Stimulated activated CD4-positive, alpha-beta T cell treated with anti-CD3 and anti-CD28 coated beads, Interleukin-12 subunit alpha, Interleukin-12 subunit beta, amount 100 ng/mL, for 24 hours (primary cell): ENCODE measurements around the gene CCT8L2.
"Not testable (repeated sequence)": the region's sequence is repeated elsewhere in the genome, so short reads cannot be mapped to it uniquely, and the experiment has no call there.

Experiments
- DNase-seq, 2 experiments: peaks; one replicate each; pipeline ENCODE4 v3.0.0-alpha.2; 2020; ENCODE audit warnings: low read depth in 2 of 2

CCT8L2 gene, protein sequence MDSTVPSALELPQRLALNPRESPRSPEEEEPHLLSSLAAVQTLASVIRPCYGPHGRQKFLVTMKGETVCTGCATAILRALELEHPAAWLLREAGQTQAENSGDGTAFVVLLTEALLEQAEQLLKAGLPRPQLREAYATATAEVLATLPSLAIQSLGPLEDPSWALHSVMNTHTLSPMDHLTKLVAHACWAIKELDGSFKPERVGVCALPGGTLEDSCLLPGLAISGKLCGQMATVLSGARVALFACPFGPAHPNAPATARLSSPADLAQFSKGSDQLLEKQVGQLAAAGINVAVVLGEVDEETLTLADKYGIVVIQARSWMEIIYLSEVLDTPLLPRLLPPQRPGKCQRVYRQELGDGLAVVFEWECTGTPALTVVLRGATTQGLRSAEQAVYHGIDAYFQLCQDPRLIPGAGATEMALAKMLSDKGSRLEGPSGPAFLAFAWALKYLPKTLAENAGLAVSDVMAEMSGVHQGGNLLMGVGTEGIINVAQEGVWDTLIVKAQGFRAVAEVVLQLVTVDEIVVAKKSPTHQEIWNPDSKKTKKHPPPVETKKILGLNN

DNA sequence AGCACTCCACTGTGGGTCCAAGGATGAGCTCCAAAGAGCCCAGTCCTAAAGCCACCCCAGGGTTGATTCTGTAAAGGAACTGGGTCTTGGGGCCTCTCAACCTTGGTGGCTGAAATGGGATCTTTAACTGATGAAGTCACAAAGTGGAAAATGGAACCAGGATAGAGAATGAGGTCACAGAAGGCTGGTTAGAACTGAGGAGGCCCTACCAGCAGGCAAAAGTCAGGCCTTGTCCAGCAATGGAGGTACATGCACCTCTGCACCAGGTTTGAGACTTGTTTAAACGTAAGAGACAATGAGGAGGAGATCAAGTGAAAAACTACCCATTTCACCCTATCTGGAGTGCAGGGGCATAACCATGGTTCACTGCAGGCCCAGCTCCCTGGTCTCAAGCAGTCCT, at the start of gene CCT8L2:
CCT8L2 (minus strand) TSS at position 101 of the 400 bp plus-strand sequence. CDS start 260 bp downstream, outside the sequence.
- DNase-seq, result not testable (repeated sequence)

DNA sequence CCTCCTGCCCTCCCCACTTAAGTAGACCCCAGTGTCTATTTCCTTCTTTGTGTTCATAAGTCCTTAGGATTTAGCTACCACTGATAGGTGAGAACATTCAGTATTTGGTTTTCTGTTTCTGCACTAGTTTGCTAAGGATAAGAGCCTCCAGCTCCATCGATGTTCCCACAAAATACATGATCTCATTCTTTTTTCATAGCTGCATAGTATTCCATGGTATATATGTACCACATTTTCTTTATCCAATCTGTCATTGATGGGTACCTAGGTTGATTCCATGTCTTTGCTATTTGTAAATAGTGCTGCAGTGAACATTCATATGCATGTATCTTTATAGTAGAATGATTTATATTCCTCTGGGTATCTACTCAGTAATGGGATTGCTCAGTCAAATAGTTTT, 42.8 kb upstream of the CCT8L2 start:
- not testable (repeated sequence) for DNase-seq

DNA sequence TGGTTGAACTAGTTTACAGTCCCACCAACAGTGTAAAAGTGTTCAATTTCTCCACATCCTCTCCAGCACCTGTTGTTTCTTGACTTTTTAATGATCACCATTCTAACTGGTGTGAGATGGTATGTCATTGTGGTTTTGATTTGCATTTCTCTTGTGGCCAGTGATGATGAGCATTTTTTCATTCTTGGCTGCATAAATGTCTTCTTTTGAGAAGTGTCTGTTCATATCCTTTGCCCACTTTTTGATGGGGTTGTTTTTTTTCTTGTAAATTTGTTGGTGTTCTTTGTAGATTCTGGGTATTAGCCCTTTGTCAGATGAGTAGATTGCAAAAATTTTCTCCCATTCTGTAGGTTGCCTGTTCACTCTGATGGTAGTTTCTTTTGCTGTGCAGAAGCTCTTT, 41.5 kb upstream of the CCT8L2 start:
- not testable (repeated sequence) for DNase-seq

DNA sequence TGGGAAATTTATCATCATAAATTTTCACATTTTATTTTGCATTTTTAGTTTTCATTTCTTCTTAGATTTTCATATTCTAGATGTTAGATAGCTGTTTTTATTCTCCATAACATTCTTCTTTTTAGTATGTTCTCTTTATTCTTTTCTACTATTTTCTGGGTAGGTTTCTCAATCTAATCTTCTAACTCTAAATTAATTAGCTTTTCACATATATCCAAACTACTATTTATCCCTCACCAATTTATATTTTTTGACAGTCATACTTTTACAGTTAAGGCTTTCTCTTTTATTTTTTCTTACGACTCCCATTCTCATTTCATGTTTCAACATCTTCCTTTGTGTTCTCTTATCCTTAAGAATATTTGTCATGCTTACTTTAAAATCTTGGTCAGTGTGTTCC, 35.9 kb upstream of the CCT8L2 start:
- DNase-seq, result not testable (repeated sequence)

DNA sequence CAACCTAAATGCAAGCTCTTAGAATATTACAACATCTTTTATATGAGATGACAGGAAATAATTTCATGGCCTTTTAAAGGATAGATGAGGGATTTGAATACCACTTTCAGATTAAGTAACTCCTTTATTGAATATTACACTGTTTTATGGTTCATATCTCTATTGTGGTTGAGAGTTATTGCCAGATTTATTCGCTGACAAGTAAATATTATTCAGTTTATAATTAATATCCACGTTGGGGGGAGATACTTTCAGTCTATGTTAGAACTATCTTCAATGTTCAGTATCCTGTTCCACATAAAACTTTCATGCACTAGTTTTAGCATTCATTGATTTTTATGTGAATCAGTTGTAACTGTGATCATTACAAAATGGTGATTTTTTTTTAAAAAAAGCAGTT, 32.4 kb upstream of the CCT8L2 start:
- not testable (repeated sequence) for DNase-seq

DNA sequence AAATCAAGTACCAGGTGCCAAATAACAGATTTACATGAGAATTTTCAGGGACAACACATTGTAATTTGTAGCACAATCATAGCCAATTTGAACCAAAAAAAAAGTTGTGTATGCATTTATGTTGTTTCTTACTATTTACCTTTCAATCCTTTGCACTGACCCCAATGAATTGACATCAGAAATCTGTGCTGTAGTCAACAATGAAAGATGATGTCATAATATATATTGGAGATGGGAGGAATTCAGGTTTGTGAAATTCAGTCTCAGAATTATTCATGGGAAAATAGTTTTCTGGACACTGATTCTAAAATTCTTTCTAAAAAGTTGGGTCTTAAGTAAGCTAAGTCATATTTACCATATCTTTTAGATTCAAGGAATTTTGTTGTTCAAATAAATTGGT, 31.0 kb upstream of the CCT8L2 start:
- not testable (repeated sequence) for DNase-seq

DNA sequence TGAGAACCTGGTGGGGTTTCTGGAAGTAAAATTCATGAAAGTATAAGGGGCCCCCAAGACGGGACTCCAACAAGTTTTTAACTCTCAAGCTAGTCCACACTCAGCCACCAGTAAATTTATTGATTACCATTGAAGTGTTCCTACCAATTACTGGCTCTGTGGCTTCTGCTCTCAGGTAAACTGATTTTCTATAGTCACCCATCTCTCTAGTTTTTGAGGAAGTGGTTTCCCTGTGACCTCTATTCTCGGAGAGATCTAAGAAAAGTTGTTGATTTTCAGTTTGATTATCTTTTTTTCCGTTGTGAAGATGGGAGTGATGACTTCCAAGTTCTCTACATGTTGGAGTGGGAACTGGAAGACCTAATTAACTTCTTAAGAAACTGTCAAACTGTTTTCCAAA, 24.9 kb upstream of the CCT8L2 start:
- not testable (repeated sequence) for DNase-seq

DNA sequence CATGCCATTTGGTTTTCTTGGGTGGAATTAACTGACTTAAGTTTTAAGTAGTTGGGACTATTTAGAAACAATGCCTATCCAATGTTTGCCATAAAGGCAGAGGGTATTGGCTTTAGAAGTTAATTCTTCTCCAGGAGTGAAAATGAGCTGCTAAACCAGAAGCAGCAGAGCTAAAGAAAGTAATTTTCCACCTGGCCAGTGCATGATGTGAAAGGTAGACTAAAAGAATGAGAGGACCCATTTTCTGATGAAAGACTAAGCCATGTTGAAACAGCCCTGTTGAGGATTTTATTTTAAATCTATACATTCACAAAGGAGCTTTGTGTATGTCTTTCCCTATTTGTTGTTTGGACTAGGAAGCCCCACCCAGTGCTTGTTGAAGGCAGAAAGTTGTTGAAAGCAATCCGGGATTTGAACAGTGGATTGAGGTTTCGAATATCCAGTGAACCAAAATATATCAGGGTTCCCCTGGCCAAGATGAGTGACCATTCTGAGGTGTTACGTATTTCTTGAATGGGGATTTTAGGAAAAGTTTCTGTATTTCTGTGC, 23.9 kb upstream of the CCT8L2 start:
- DNase-seq, result not testable (repeated sequence)

DNA sequence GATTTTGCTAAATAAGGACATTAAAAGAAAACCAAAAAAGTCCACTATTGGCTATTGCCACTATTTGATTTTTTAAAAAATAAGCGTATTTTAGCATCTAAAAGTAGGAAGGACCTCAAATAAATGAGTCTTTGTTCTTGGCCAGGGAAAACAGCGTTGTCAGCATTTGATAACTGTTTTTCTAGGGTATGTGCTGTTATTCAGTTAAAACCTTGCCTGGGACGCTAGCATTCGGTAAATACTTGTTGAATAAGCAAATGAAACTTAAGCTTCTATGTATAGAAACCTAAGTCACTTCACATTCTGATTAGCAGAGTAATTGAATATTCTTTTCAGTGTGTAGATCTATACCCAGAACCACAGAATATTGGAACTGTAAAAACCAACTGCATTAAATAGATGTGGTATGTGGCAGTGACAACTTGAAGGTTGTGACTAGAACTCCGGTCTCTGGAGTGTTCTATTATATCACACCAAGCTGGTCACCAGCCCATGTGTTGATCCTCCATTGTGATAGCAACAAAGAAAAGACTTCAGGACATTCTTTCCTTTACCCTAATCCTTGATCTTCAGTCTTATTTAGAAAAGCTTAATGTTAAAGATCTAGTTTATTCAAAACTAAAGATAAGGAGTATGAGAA, 23.1 kb upstream of the CCT8L2 start:
- DNase-seq, result not testable (repeated sequence)

DNA sequence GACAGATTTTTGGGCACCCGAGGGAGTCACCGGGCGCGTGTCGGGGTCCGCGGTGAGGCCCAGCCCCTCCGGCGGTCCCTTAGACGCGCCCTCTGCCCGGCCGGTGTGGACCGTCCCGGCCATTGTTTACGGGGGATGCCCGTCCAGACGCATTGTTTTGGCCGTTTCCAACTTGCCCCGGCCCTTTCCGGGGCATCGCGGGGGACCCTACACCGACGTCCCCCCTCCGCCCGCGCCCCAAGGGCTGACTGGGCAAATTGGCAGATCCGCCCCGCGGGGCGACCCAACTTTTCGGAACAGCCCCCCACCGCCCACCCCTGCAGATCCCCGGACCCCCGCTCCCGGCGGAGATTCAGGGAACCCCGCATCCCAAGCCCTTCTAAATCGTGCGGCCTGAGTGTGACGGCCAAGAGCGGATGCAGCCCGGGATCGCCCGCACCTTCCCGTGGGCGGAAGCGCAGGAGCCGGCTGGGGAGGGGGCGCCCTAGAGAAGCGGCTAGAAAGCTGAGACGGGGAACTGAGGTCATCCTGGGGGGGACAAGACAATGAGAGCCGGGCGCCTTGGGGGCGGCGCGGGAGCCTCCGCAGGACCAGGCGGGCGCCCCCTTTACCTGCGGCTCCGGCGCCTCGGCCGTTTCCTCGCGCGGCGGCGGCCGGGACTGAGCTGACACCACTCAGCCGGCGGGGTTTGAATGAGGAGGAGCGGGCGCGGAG, 17.1 kb upstream of the CCT8L2 start:
- DNase-seq, result no peak

DNA sequence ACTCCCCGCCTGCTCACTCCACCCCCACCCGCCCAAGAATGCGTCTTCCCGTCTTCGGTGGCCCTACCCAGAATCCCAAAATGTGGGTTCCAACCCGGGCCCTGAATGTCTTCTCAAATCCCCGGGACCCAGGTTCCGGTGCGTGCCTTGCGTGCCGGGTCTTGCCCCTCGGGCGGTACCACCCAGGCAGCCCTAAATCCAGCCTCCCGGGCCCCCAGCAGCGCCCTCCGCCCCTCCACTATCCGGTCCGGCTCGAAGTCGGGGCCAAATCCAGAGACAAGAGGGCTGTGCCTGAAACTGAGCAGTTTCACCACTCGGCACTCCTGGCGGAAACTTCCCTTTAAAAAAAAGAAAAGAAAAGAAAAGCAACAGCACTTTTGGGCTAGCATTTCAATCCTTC, 16.3 kb upstream of the CCT8L2 start:
- no peak for DNase-seq

DNA sequence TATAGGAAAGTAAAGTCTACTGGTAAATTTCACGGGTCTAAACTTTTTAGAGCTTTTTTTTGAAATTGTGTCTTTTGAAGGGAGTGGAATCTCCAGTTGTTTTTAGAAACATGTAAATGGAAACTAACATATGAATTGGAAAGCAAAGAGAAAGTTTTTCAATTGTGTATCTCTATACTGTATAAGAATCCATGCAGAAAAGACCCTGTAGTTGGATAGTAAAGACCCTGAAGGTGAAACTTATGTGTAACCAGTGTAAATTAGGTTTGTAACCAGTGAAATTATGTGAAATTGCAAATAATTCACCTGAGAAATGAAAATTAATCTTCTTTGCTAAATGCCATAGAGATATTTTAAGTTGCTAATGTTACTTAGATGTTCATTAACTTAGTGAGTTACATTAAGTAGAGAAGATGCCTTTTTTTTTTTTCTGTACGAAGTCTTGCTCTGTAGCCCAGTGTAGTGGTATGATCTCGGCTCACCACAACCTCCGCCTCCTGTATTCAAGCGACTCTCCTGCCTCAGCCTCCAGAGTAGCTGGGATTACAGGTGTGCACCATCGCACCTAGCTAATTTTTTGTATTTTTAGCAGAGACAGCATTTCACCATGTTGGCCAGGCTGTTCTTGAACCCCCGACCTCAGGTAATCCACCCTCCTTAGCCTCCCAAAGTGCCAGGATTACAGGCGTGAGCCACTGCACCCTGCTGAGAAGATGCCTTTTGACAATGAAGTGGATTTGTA, 11.8 kb upstream of the CCT8L2 start:
- DNase-seq, result not testable (repeated sequence)

DNA sequence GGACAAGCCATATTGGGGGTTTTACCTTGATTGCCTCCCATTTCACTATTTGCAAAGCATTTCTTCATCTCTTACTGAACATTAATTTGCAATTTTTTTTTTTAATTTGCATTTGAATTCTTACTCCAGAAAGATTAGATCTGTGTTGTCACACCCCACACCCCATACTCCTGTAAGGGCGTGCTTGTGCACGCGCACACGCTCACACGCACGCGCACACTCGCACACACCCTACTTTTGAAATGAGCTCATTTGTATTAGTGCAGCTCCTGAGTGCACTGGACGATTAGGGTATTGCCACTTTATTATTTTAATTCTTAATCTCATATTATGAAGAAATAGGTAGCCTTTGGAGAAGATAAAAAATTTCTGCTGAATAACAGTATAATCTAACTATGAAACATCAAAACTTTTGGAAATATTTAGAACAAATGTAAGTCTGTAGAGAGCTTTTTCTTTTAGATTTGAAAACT, 11.2 kb upstream of the CCT8L2 start:
- DNase-seq, result not testable (repeated sequence)

DNA sequence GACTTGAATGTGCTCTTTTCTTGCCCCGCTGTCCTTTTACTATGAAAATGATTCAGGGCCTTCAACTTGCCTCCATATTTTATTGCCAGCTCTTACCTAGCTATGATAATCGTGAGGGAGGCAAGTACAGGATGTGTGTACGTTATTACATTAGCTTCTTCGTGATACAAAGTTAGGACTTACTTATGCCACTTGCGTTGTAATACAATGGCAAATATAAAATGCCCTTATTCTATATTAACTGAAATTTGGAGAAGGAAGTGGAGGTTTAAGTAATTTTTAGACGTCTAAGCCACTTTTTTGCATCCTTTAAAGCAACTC, 10.8 kb upstream of the CCT8L2 start:
- DNase-seq, result no peak

DNA sequence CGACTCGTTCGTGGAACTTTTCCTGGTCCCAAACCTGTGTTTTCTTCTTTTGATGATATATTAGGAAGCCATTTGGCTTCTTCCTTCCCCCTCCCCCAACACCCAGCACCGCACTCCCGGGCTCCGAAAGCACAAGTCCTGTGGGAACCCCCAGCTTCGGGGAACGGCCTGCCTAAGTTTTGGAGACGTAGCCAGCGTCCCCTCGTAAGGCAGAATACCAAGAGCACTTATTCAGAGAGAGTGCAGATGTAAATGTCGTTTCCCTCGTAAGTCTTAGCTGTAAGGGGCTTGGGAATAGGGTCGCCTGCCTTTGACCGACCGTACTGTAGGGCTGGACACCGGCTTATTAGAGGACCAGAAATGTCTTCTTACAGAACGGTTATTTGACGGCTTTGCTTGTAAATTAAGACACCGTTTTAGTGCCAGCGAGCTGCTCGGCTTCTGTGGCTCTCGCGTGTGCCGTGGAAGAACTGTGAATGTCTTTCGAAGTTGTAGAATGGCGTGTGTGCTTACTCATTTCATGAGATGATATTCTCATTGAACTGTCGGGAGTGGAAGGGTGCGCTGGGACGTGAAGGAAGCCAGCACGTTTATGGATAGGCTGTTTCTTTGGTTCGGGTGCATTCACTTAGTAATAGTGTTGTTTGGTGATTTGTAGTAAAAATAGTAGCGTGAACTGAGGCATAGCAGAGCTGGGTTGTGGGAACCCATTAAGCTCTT, 10.3 kb upstream of the CCT8L2 start:
- not testable (repeated sequence) for DNase-seq

DNA sequence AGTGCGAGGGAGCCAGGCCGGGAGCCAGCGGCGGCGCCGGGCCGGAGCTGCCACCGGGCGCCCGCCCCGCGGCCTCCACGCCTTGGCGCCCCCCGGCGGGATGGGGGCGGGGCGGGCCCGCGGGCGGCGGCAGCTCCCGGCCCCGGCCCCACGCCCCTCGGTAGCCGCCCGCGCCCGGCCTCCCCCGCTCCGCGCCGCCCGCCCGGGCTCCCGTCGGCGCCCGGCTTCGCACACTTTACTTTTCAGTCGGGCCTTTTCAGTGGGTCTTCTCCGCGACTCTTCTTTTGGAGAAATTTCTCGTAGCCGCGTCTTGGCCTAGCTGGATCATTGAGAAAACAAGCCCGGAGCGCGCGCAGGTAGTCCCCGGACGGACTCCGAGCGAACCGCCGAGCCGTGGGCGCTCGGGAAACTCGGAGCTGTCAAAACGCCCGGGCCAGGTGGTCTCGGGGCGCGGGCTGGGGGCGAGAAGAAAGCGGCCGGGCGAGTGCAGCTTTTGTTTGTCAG, 9.7 kb upstream of the CCT8L2 start:
- not testable (repeated sequence) for DNase-seq

DNA sequence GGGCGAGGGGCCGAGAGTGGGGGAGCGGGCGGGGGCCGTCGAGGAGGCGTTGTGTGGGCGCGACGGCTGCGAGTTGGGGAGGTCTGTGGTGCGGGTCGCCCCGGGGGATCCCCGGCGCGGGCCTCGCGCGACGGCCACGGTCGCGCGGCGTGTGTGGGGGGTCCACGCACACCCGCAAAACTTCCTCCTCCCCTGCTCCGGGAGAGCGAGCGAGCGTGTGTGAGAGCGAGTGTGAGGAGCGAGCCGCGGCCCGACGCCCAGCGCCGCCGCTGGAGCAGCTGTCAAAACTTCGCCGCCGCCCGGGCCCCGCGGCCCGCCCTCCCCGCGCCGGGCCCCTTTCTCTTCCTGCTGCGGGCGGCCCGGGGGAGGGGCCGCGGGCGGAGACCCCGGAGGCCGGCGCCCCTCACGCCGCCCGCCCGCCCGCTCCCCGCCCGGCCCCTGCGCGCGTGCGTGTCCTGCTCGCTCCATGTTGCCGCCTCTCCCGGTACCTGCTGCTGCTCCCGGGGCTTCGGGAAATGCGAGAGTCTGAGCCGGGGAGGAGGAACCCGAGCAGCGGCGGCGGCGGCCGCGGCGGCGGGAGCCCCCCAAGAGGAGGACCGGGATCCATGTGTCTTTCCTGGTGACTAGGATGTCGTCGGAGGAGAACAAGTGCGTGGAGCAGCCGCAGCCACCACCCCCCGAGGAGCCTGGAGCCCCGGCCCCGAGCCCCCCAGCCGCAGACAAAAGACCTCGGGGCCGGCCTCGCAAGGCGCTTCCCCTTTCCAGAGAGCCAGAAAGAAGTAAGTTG, 9.0 kb upstream of the CCT8L2 start:
- DNase-seq, result no peak

DNA sequence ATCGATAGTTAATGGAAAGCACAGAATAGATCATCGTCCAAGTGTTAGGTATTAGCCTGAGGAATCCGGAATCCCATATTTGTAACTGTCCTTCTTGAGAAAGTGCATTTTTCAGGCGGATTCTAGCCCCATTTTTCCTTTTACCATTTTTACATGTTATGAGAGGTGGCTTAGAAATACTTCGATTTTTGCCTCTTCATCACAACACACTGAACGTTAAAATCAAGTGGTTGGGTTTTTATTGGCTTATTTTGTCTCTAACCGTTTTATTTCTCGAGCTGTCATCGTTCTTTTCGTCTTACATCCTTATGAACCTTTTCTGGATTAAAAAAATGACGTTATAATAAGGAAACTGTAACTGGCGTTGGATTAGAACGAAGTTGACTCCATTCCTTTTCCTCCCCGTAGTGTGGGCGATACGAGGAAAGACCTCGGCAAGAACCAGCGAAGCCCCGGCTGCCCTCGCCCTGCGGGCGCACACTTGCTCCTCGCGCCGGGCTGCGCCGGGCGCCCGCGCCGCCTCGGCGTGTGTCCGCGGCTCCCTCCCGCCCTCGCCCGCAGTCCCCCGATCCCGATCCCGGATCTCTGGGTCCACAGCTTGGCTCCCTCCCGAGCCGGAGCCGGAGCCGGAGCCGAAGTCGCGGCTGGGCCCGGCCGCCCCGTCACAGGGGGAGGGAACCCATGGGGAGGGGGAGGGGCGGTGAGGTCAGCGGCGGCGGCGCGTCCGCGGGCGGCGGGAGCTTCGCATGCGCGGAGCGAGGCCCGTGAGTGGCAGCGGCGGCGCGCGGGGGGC, 8.2 kb upstream of the CCT8L2 start:
- peak in 1 of 2 experiments; percentile 11 for DNase-seq

DNA sequence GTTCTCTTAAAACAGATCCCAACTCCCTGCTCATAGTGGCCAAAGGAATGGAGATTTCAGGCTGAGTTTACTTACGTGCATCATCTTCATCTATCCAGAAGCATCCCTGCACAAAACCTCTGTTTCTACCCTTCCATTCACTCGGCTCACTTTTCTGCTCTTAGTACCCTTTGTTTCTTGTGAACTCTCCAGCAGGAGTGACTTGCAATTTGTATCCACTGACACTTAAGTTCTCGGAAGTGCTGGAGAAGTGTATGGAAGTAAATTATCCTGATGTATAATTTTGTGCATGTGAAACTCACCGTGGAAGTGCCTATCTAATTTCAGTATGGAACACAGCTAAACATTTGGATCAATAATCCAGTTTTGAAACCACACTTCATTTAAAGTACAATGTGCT, 7.0 kb upstream of the CCT8L2 start:
- not testable (repeated sequence) for DNase-seq
